CD4-positive, alpha-beta T cell treated with Interferon alpha-2 for 1 hour (primary cell): ENCODE measurements around the gene SLC30A3.
"Not testable (repeated sequence)": the region's sequence is repeated elsewhere in the genome, so short reads cannot be mapped to it uniquely, and the experiment has no call there.

ENCODE experiments used
- DNase-seq, 2 donors: peaks; one replicate each; pipeline ENCODE4 v3.0.0-alpha.2; 2020 to 2022

Gene SLC30A3

DNA sequence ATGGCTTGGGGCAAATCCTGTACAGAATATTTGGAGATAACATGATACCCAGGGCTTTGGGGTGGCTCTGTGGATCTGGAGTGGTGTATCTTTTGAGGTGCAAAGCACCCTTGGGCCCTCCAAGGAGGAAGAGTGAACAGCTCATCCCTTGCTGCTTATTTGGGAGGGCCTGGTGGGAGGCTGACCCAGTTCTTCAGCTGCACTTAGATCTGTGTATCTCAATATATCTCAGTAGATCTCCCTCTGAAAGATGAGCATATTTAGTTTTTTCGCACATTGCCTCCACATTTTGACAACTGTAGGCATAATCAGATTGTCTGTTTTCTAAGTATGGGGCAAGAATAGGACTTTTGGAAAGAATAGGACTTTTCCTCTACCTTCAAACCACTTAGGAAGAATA lies 22.1 kb upstream of the SLC30A3 start:
- no peak for DNase-seq

DNA sequence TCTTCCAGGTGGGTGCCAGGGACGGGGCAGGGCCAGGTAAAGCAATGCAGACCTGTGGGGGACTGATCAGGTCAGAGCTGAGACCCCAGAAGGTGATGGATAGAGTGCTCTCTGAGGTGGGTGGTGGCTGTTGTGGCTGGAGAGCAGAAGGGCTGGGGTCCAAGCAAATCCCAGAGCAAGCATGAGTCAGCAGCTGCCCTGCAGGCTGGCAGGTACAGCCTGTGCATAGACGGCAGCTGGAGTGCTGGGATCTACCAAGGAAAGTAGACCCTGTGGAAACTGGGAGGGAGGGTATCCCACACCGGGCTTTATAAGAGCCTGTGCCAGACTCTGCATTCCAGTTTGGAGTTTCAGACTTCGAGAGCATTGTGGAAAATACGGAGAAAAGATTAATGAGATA lies 20.0 kb upstream of the SLC30A3 start:
- no peak for DNase-seq

DNA sequence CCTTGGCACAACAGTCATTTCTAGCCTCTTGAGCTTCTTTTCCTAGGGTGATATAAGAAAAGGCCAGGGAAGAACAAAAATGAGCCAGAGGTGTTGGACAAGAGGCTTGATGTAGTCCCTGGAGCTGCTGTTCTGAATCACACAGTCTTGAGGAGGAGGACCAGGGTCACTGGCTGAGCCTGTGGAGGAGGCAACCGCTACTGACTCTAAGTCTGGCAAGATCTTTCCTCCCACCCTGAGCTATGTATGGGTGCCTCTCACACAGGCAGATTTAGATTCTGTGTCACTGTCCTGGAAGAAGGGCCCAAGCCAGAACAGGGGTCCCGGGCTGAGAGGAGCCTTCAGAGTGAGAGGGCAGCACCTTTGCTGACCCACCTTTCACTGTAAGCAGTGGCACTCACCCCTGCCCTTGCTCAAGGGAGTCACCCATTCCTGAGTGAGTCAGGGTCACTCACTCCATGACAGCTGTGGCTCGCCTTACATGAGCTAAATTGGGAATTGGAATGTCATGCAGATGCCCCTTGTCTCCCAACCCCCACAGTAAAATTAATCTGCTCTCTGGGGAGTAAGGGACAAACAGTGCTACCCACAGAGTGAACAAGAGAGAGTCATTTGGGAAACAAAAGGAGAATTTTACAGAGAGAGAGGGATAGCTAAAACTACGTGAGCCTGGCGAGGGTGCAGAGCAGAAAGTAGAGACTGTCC lies 19.2 kb upstream of the SLC30A3 start, which contains the start of gene TRIM54:
TRIM54 (plus strand) TSS at position 575 of the 705 bp plus-strand sequence. CDS start 303 bp downstream, outside the sequence.
- DNase-seq: no peak

DNA sequence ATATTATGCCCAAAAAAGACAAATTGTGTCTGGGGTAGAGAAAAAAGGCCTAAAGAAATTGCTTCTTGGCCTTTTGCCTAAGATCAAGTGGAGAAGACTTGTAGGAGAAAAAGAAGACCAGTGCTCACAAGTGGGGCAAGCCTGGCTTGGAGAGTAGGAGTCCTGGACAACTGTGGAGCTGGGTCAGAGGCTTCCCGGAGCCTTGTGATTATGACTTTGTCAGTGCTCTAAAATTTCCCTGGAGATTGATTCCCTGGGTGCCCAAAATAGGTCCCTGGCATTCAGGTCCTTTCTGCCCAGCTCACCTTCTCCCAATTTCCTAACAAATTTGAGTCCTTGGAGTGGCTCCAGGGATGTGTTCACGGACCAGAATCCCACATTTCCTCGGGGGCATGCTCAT lies 18.6 kb upstream of the SLC30A3 start:
- no peak for DNase-seq

DNA sequence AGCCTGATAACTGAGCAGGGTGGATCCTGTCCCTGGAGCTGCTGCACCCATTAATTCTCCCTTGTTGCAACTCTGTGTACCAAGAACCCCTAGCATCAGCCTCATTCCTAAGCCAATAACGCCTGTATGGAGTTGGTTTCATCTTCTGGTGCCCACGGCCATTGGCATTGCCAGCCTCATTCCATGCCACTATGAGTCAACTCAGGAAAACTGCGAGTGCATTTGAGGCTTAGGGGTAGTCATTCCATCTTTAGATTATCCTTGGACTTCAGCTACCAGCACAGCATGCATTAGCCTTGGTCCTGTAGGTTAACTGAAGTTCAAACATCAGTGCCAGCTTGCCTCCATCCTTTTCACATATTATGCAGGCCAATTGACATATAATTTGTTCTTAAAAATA lies 18.0 kb upstream of the SLC30A3 start:
- no peak for DNase-seq

DNA sequence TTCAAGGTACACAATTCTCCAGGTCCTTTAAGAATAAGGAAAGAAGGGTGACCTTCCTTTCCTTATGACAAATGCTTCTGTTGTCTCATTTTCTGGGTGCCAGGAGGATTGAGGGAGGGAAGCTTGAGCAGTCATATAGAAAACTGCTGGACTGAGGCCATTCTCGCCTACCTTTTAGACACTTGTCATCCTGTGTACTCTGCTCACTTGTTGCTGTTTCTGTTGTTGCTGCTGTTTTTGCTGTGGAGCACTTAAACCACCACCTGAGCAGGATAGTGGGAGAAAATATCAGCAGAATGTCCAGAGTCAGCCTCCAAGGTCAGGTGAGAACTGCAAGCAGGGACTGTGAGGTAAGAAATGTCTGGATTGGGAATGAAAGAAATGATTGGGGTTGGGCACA lies 15.2 kb upstream of the SLC30A3 start:
- no peak for DNase-seq

DNA sequence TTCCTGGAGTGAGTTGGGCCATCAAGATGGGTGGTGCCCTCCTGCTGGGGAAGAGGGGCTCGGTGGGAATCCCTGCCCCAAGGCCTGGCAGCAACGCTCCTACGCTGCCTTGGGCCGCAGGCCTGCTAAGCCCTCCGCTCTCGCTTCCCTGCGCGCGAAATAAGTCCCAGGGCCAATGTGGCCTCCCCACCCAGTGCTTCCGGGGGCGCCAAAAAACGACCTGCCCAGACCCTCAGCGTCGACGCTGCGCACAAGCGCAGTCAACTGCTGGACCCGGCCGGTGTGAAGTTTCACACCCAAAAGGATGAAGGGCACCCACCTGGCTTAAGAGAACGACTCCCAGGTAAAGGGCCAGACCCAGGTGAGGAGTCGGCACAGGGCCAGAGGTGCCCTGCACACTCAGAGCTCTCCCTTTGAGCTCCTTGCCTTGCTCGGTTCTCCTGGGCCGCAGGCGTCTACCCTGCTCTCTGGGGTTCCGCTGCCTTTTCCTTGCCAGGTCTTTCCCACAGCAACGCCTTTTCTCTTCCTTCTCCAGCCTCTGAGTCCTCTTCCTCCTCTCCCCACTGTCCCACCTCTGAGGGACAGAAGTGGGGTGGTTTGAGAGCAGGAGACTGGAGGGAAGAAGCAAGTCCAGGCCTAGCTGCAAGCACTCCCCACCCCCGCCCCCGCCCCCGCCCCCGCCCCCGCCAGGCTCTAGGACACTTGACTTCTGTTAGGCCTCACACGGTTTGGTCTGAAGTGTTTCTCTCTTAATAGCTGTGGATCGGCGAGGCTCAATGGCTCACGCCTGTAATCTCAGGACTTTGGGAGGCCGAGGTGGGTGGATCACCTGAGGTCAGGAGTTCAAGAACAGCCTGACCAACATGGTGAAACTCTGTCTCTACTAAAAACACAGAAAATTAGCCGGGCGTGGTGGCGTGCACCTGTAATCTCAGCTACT lies 12.6 kb upstream of the SLC30A3 start, which contains the start of gene DNAJC5G:
DNAJC5G (plus strand) TSS at position 223 of the 940 bp plus-strand sequence. CDS start 1,296 bp downstream, outside the sequence.
- DNase-seq: no peak

DNA sequence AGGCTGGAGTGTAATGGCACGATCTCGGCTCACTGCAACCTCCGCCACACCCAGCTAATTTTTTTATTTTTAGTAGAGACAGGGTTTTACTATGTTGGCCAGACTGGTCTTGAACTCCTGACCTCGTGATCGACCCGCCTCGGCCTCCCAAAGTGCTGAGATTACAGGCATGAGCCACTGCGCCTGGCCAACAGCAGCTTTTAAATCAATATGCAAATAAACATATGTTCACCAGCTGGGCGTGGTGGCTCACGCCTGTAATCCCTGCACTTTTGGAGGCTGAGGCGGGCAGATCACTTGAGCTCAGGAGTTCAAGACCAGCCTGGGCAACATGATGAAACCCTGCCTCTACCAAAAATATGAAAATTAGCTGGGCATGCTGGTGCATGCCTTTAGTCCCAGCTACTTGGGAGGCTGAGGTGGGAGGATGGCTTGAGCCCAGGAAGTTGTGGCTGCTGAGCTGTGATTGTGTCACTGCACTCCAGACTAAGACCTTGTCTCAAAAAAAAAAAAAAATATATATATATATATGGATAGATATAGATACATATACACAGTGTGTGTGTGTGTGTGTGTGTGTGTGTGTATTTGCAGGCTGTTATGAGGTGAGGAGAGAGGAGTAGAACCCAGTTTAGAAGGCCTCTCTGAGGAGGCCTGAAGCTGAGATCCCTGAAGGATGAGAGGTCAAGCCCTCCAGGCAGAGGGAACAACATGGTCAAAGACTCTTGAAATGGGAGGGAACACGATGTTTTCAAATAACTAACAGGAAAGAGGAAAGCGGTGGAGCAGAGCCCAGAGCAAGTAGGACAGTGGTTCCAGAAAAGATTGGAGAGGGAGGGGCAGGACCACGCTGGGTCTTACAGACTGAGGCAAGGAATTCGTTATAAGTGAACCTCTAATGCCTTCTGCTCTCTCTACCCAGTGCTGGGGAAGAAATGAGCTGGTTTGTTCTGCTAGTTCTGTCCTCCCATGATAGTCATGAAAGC lies 10.0 kb upstream of the SLC30A3 start:
- not testable (repeated sequence) for DNase-seq

DNA sequence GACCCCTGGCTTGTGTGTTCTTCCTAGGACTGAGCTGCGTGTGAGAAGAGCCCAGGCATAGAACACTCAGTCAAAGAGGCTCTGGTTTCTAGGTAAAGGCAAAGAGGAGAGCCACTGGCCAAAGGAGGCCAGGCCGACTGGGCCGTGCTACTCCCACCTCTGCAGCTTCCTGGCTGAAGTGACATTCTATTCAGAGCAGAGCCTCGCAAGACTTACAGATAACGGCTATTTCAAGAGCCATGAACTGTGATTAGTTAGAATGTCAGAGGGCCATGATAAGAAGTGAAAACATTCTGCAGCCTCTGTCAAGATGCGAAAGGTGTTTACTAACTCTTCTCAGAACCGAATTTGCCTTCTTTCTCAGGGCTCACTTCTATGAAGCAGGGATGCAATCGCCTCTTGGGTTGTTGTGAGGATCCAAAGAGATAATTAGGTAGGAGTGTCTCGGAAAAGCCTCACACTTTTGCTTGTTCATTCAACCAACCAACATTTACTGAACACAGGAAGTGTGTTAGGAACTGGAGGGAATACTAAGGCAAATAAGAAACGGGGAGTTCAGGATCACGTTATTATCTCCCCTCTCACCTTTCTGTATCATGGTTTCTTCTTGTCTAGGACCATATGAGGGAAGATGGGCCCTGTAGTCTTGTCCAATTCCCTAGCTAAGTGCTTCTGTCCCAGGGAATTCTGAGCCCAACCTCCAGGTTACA lies 8.9 kb upstream of the SLC30A3 start:
- no peak for DNase-seq

DNA sequence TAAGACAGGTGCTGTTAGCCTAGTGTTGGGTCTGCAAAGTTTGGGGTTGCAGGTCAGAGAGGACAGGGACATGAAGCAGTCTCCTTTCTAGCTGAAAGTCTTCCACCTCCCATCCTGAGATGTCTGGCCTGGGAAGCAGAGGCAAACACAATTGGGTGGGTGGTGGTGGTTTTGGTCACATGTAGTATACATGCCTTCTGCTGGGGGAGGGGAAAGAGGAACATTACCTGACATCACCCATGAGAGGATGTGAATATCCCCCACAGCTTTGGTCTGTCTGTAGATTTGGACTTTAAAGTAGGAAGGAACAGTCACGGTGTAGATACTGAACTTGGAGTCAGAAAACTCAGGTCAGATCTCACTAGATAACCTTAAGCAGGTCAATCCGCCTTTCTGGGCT lies 7.8 kb upstream of the SLC30A3 start:
- DNase-seq: no peak

DNA sequence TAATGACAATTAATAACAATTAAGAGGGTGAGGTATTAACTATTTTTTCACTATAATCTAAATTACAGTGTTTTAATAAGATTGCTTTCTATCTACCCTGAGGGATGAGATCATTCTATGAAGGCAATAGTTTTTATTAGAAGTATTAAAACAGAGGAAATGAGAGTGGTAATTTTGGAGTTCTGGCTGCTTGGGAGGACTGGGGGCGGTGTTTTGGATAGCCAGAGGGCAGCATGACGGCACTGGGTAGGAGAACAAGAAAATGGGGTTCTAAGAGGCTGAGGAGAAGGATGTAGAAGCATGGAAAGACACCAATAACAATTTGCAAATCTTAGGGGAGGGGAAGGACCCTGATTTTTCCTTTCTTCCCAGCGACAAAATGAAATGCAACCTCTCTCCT lies 7.3 kb upstream of the SLC30A3 start:
- no peak for DNase-seq

DNA sequence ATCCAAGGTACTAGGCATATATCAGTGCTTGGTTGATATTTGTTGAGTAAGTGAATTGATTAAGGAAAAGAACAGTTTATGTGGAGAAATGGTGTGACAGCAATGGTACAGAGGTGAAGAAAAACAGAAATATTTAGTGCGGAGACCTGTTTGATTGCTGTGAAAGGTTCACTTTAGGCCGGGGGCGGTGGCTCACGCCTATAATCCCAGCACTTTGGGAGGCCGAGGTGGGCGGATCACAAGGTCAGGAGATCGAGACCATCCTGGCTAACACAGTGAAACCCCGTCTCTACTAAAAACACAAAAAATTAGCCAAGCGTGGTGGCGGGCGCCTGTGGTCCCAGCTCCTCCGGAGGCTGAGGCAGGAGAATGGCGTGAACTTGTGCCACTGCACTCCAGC lies 5.4 kb upstream of the SLC30A3 start:
- DNase-seq: not testable (repeated sequence)

DNA sequence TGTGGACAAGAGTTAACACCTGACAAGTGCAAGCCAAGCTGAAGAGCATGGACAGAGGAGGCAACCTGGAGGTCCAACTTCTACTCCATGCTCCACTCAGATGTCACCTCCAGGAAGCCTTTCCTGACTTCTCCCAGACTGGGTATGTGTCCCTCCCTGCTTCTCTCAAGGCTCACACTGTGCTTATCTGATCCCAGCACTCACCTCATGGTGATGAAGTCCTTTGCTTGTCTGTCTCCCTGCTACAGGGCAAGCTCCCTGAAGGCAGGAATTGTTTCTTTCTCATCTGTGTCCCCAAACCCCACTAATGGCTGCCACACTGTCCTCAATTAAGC lies 2.7 kb upstream of the SLC30A3 start:
- DNase-seq: no peak

DNA sequence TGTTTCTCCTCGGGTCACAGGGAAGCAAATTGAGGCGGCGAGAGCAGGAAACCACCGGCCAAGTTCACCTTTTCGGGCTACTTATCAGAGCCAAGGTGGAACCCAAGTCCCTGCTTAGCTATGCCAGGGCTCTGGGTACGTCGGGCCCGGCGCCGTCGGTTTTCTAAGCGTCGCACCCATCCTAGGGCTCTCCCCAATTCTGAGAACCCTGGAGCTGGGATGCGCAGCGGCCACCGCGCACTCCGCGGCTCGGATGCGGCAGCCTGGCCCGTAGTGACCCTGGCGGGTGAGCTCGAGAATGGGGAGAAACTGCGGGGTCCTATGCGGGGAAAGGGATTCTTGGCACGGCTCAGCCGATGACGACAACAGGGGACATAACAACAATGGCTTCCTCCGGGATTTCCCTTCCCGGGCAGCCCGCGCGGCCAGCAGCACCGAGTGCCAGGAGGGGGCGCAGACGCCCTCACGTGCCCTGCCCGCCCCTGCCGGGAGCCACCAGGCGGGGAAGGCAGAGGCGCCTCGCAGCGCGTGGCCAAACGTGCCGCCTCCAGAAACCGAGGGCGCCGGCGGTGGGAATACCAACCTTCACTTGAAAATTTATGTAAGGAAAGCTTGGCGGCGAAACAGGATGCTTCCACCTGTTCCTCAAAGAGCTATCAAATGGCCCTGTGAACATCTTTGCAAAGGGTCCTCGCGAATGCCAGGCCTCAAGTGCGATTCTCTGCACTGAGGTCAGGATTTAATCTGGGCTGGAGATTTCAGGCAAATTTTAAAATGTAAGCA lies 2.1 kb upstream of the SLC30A3 start:
- peak; percentile 73 to 75 for DNase-seq

DNA sequence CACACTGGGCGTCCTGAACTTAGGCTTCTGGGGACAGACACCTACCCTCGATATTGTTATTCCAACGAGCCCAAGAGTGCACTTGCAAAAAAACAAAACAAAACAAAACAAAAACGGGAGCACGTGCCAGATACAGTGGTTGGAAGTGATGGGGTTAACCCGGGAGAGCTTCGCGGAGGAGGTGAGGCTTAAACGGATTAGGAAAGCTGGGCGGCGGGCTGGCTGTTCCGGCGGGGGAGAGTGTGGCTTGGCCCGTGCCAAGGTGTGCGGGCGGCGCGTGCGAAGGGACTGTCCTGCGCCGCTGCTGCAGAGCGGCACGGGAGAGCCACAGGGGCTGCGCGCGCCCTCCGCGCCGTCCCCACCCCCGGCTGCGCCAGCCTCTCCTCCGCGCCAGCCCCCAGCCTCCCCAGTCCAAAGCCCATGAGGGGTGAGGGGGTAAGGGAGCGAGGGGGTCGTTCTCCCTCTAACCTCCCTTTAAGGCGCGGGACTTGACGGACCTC lies 1.5 kb upstream of the SLC30A3 start:
- peak in 1 of 2 donors; percentile 10 for DNase-seq

DNA sequence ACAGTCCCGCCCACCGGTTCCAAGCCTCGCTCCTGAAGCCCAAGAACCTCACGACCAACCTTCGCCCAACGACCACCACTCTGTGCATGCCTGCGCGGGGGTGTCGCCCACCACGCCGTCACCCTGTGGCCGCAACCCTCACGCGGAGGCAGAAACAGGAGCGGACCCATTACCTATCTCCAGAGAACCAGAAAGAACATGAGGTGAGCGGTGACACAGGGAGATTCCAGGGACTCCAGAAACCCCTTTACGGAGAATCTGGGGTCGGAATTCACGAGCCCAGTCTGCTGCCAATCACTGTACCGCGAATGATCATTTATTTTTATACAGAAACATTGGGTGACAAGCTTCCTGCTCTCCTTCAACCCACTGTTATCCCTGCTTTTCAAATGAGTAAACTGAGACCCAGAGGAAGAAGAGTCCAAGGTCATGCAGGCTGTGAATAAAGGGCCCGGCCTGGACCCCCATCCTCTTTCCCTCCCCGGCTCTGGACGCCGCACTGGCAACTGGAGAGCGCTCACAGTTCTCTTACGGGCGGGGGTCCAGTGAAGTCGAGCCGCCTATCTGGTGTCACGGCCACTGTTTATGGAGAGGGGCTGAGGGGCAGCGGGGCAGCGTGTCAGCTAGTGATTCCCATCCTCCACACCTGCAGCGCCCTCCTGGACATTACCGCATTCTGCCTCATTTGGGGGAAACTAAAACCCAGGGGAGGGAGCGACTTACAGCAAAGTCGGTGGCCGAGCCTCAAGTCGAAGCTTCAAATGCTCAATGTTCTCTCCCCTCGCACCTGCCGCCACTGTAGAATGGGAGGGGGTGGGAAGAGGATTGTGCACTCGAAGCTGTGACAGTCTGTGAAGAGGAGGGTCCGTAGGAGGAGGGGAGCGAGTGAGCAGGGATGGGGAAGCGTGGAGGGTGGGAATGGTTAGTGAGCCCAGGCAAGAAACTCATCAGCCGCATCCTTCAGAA lies 723 bp upstream of the SLC30A3 start:
- DNase-seq: no peak

DNA sequence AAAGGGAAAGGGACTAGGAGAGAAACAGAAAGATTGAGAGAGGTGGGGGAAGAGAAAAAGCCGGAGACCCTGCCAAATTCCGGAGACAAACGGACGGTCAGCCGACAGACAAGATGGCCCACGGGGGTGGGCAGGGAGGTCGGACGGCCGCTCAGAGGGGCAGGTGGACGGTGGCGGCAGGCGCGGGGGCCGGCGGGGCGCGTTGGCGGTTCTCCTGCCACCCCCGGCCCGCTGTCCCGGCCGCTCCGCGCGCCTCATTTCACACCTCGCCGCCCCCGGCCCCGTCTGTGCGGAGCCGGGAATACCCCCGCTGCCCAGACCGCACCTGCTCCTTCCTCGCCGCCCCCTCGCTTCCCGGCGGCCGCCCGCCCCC lies 935 bp downstream of the SLC30A3 start:
- DNase-seq: no peak

DNA sequence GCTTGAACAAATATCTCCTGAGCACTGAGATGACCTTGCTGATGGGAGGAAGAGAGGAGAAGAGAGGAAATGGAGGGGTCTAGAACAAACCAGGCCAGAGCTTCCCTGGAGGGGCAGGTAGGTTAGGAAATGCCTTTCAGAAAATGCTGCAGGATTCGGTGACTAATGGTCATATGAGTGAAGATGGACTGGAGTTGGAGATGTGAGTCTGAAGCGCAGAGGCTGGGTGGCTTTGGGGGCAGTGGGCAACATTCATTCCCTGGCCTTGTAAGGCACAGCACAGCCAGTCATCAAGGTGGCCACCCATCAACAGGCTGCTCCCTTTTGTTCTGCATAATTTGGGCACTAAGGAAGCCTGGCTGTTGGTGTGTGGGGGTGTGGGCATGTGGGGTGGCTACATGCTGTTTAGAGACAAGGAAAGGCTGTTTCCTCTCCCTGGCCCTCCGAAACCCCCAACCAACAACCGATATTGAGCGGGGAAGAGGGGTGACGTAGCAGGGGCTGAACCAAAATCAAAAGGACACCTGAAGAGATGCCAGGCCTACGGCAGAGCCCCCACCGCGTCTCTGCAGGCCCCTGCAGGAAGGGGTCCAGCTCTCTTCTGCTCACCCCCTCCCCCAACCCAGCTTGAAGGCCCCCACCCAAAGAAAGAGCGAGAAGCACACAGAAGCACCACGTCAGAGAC lies 1.5 kb downstream of the SLC30A3 start:
- no peak for DNase-seq

DNA sequence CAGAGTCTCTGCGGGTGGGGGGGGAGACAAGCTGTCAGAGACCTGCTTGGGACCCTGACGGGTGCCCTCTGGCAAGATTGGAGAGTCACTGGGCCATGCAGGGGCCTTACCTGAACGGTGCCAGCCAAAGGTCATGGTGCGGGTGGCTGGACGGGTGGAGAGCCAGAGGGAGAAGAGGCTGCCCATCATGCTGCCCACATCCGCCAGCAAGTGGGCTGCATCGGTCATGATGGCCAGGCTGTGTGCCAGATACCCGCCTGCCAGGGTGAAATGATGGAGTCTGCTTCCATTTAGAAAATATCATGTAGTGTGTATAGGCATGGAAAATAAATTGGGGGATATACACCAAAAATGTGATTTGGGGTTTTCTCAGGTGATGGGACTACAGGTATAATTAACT lies 4.8 kb downstream of the SLC30A3 start:
- no peak for DNase-seq
